ENCODE data around the gene TPPP.
"Not testable (repeated sequence)": the region's sequence is repeated elsewhere in the genome, so short reads cannot be mapped to it uniquely, and the experiment has no call there.

GRCh38 chr5:723309-723708 lies 30.2 kb upstream of the TPPP start:
- not testable (repeated sequence) for TF ChIP-seq CTCF (tag by site-specific recombination; IDR thresholded peaks at IDR 0.05); SP2 (tag by site-specific recombination; IDR thresholded peaks at IDR 0.05); PRDM10 (tag by site-specific recombination; IDR thresholded peaks at IDR 0.05); ZNF510 (tag by site-specific recombination; IDR thresholded peaks at IDR 0.05; ENCODE audit: insufficient replicate concordance)

All from HEK293 (cell line).